Smooth muscle cell (in vitro differentiated cells): ENCODE results near the gene ABHD8. TPM values are rescaled to one million over a fixed set of nuclear protein-coding genes. Genes with fewer than 3 reads are reported as not detected.
"Not testable (repeated sequence)": the region's sequence is repeated elsewhere in the genome, so short reads cannot be mapped to it uniquely, and the experiment has no call there.

ENCODE experiments used
- DNase-seq: peaks from one replicate; lab custom pipeline; 2025; ENCODE audit not compliant: unreplicated experiment; lab: John Stamatoyannopoulos, UW
- H2AFZ ChIP-seq: fragments of 200-600 bp; sonication (generic); 2 replicates; pipeline ENCODE4 v1.6.0; 2016; ENCODE audit warnings: antibody characterized with exemption, low read depth, mild to moderate bottlenecking
- H3F3A ChIP-seq: fragments of 200-600 bp; sonication (generic); 2 replicates; pipeline ENCODE4 v1.6.0; 2017; ENCODE audit warnings: antibody characterized with exemption, low read depth
- H3K27ac ChIP-seq: fragments of 200-600 bp; sonication (generic); 2 replicates; pipeline ENCODE4 v1.5.1; 2016; ENCODE audit warnings: low read depth, mild to moderate bottlenecking
- H3K27me3 ChIP-seq: fragments of 200-600 bp; sonication (generic); 2 replicates; pipeline ENCODE4 v1.6.1; 2016; ENCODE audit warnings: low read depth, mild to moderate bottlenecking
- H3K36me3 ChIP-seq: fragments of 200-600 bp; sonication (generic); 2 replicates; pipeline ENCODE4 v1.5.1; 2016; ENCODE audit warnings: low read depth
- H3K4me1 ChIP-seq: fragments of 200-600 bp; sonication (generic); 2 replicates; pipeline ENCODE4 v1.5.1; 2016; ENCODE audit warnings: low read depth
- H3K4me2 ChIP-seq: fragments of 200-600 bp; sonication (generic); 2 replicates; pipeline ENCODE4 v1.6.0; 2016; ENCODE audit warnings: mild to moderate bottlenecking
- H3K4me3 ChIP-seq: fragments of 200-600 bp; sonication (generic); 2 replicates; pipeline ENCODE4 v1.5.1; 2016; ENCODE audit warnings: mild to moderate bottlenecking
- H3K79me2 ChIP-seq: fragments of 200-600 bp; sonication (generic); 2 replicates; pipeline ENCODE4 v1.6.0; 2016; ENCODE audit warnings: low read depth, mild to moderate bottlenecking
- H3K9ac ChIP-seq: fragments of 200-600 bp; sonication (generic); 2 replicates; pipeline ENCODE4 v1.6.0; 2016; ENCODE audit warnings: low read depth
- H3K9me3 ChIP-seq: fragments of 200-600 bp; sonication (generic); replicated peaks from 2 replicates; pipeline ENCODE4 v1.5.1; 2016; ENCODE audit warnings: low read depth
- H4K20me1 ChIP-seq: fragments of 200-600 bp; sonication (generic); 2 replicates; pipeline ENCODE4 v1.6.0; 2016; ENCODE audit warnings: low read depth
- WGBS: methylation state at CpG from one replicate; pipeline ENCODE4 v1.1.7; 2016; ENCODE audit warnings: low lambda C conversion rate; 5-methylcytosine and 5-hydroxymethylcytosine counted together
- polyA plus RNA-seq: library from polyadenylated mRNA; unstranded; fragments of >200 nt; fragmentation: Nextera tagmentation; extraction: Ambion mirVana; gene quantifications from 2 replicates; pipeline ENCODE4 v1.2.1, GENCODE V29; 2016
- total RNA-seq: library from RNA; depleted of rRNA; stranded (reverse); fragments of >200 nt; gene quantifications from 2 replicates; pipeline ENCODE4 v1.2.3, GENCODE V29; 2014
- TF ChIP-seq, protein P1 (sequence below): fragments of 200-600 bp; sonication (generic); IDR thresholded peaks from 2 replicates; pipeline ENCODE4 v1.5.1; 2017; ENCODE audit warnings: borderline replicate concordance, mild to moderate bottlenecking, antibody characterized with exemption; ENCODE audit not compliant: insufficient read depth, poor library complexity, severe bottlenecking

The ABHD8 gene
- total and polyA plus RNA-seq, 2 experiments from 2014 or later: 9.2 to 15.1 TPM

DNA sequence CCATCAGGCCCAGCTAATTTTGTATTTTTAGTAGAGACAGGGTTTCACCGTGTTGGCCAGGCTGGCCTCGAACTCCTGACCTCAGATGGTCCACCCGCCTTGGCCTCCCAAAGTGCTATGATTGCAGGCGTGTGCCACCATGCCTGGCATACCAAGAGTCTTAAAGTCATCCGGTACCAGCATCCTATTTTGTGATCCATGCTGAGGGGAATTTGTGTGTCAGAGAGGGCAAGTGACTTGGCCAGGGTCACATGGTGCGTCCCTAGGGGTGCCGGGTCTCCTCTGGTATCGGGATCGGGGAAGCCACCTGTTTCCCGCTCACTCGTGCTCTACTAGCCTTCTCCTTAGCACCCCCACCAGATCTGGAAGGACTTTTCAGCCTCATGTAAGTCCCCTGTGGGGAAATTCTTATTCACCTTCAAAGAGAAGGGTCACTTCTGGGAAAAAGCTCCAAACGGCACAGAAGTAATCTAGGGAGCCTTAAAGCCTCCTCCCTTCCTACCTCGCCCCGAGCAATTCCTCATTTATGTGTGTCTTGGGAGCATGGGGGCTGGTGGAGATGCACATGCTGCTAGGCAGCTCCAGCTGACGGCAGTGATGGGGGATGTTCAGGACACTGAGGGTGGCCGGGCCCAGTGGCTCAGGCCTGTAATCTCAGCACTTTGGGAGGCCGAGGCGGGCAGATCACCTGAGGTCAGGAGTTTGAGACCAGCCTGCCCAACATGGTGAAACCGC, 27.6 kb downstream of the ABHD8 start:
- Histone ChIP-seq H3K4me1 (no peaks in the 10 kb centered on the region), H3K9me3 (no peaks in the 10 kb centered on the region), H2AFZ (no peak overlapping the region), H3K79me2 (no peaks in the 10 kb centered on the region), H3K9ac (no peak overlapping the region), H3K36me3 (no peaks in the 10 kb centered on the region), H3F3A (no peaks in the 10 kb centered on the region), H3K4me3 (no peak overlapping the region), H3K27me3 (no peaks in the 10 kb centered on the region), H3K27ac (no peak overlapping the region), H3K4me2 (no peak overlapping the region), H4K20me1 (no peaks in the 10 kb centered on the region)
- no peak for DNase-seq
- WGBS: 97% methylated on average over 19 of the region's 19 CpGs
- TF ChIP-seq, protein P1, sequence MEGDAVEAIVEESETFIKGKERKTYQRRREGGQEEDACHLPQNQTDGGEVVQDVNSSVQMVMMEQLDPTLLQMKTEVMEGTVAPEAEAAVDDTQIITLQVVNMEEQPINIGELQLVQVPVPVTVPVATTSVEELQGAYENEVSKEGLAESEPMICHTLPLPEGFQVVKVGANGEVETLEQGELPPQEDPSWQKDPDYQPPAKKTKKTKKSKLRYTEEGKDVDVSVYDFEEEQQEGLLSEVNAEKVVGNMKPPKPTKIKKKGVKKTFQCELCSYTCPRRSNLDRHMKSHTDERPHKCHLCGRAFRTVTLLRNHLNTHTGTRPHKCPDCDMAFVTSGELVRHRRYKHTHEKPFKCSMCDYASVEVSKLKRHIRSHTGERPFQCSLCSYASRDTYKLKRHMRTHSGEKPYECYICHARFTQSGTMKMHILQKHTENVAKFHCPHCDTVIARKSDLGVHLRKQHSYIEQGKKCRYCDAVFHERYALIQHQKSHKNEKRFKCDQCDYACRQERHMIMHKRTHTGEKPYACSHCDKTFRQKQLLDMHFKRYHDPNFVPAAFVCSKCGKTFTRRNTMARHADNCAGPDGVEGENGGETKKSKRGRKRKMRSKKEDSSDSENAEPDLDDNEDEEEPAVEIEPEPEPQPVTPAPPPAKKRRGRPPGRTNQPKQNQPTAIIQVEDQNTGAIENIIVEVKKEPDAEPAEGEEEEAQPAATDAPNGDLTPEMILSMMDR: no peak

DNA sequence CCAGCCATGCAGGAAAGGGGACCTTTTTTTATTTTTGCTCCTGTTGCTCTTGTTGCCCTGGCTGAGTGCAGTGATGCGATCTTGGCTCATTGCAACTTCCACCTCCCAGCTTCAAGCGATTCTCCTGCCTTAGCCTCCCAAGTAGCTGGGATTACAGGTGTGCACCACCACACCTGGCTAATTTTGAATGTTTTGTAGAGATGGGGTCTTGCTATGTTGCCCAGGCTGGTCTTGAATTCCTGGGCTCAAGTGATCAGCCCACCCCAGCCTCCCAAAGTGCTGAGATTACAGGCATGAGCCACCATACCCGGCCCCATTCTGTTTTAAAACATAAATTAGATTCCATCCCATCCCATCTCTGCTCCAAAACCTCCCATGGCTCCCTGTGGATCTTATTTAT, 28.3 kb downstream of the ABHD8 start:
- DNase-seq, H2AFZ ChIP-seq, H3F3A ChIP-seq, H3K9me3 ChIP-seq, H3K4me2 ChIP-seq, H3K4me3 ChIP-seq, H3K9ac ChIP-seq, H4K20me1 ChIP-seq, H3K27me3 ChIP-seq, H3K36me3 ChIP-seq, H3K27ac ChIP-seq, H3K79me2 ChIP-seq, H3K4me1 ChIP-seq: not testable (repeated sequence)
- 93% methylated on average over 3 of the region's 3 CpGs for WGBS

DNA sequence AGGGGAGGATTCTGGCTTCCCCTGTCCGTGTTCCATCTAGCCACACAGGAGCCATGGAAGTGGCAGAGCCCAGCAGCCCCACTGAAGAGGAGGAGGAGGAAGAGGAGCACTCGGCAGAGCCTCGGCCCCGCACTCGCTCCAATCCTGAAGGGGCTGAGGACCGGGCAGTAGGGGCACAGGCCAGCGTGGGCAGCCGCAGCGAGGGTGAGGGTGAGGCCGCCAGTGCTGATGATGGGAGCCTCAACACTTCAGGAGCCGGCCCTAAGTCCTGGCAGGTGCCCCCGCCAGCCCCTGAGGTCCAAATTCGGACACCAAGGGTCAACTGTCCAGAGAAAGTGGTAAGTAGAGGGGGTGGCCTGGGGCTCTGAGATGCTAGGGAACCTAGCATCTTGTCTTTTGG, 34.5 kb downstream of the ABHD8 start:
- Histone ChIP-seq H3F3A (no peaks in the 10 kb centered on the region), H3K4me2 (peak overlapping the region; percentile 88), H3K27ac (no peak overlapping the region), H4K20me1 (no peaks in the 10 kb centered on the region), H3K4me3 (no peak overlapping the region), H3K36me3 (no peaks in the 10 kb centered on the region), H2AFZ (no peak overlapping the region), H3K9me3 (no peaks in the 10 kb centered on the region), H3K9ac (no peak overlapping the region), H3K79me2 (peaks cover 6% of the 10 kb centered on the region), H3K27me3 (no peaks in the 10 kb centered on the region), H3K4me1 (peaks cover 4% of the 10 kb centered on the region)
- 94% methylated on average over 12 of the region's 13 CpGs for WGBS
- DNase-seq: no peak
- TF ChIP-seq, protein P1: no peak

DNA sequence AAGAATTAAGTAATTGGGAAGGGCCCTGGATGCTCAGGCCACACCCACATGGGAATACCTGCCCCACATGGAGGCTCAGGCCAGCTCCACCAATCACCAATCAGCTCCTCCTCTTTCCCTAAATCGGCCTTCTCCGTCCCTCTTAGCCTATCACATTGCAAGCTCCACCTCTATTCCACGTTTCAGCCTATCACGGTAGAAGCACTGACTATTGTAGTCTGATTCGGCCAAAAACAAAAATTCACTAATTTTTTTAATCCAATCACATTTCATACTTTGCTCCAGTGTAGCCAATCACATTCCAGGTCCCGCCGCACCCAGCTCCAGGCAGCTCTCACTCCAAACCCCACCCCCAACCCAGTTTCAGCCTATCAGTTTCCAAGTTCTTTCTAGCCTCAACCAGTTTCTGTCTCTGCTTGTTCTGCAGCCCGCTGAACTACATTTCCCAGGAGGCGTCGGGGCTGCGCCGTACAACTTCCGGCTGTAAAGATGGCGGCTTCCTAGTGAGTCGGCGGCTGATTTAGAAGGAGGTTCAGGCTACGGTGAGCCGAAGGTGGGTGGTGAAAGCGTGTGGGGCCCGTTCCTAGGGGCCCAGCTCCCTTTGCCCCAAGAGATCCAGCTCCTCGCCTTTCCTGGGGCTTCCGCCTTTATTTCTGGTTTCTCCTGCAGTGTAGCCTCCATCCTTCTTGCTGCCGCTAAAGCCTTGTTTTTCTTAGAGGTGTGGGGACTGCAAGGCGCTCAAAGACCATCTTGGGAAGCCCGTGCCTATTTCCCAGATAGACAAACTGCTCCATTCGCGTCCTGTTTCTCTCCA, 36.0 kb downstream of the ABHD8 start, which contains the start of gene BABAM1:
TSS of gene BABAM1 (plus strand) at position 469 of the 814 bp plus-strand sequence. CDS start 1,364 bp downstream, outside the sequence.
- H3F3A ChIP-seq: no peaks in the 10 kb centered on the region
- peak within 1 kb of the TSS; percentile 83 for H3K4me3 ChIP-seq
- peak within 1 kb of the TSS; percentile 72 for H3K9ac ChIP-seq
- H4K20me1 ChIP-seq: no peaks in the 10 kb centered on the region
- H3K27me3 ChIP-seq: no peaks in the 10 kb centered on the region
- peak within 1 kb of the TSS; percentile 88 for H3K4me2 ChIP-seq
- 1% methylated on average over 27 of the region's 27 CpGs for whole genome bisulfite sequencing
- H3K4me1 ChIP-seq: peaks cover 4% of the 10 kb centered on the region
- TF ChIP-seq, protein P1: no peak
- H3K9me3 ChIP-seq: no peaks in the 10 kb centered on the region
- no peaks in the 10 kb centered on the region for H3K36me3 ChIP-seq
- H3K79me2 ChIP-seq: peaks cover 6% of the 10 kb centered on the region
- DNase-seq: peak; percentile 76
- peak within 1 kb of the TSS; percentile 89 for H2AFZ ChIP-seq
- peak within 1 kb of the TSS; percentile 68 for H3K27ac ChIP-seq
